ENCODE measurements around the gene ATG2B. TPM values are rescaled to one million over a fixed set of nuclear protein-coding genes. Genes with fewer than 3 reads are reported as not detected.

The ATG2B gene
- total and polyA plus RNA-seq, 2 donors (not counting 3 experiments of a cell fraction or from before 2014, with no cell fraction given), result 5.9 to 17.8 TPM

- dilution Hi-C loops (cut with MboI; ENCODE audit: extremely low pct_ligation_motif_present, low sequenced_read_pairs), result no loop called here
- Histone ChIP-seq H2AFZ (ENCODE audit: low read depth, low read length) (no peak overlapping the region), H3K79me2 (ENCODE audit: control insufficient read depth, insufficient read depth, low read length) (no peaks in the 10 kb centered on the region), H3K9me1 (replicated peaks; ENCODE audit: control insufficient read depth, extremely low read depth, insufficient read depth, low read length) (no peaks in the 10 kb centered on the region), H3K36me3 (ENCODE audit: control insufficient read depth in 2 of 2, extremely low read depth in 1 of 2, insufficient read depth in 2 of 2, low read length in 2 of 2) (peaks cover 3 to 8% of the 10 kb centered on the region in 2 experiments), H3K27ac (ENCODE audit: insufficient read depth, low read depth, low read length) (no peak overlapping the region), H3K4me3 (replicated peaks in 1 of 3; ENCODE audit: insufficient read depth in 1 of 3, low read depth in 1 of 3, low read length in 3 of 3) (no peak overlapping the region), H3K9me3 (replicated peaks; ENCODE audit: control insufficient read depth, insufficient read depth, low read length) (no peaks in the 10 kb centered on the region), H3K9ac (replicated peaks; ENCODE audit: extremely low read depth, insufficient read depth, low read length) (no peak overlapping the region), H4K20me1 (replicated peaks; ENCODE audit: control insufficient read depth, extremely low read depth, insufficient read depth, low read length) (no peaks in the 10 kb centered on the region), H3K27me3 (ENCODE audit: control insufficient read depth in 2 of 2, insufficient read depth in 2 of 2, low read length in 2 of 2) (no peaks in the 10 kb centered on the region), H3K4me2 (ENCODE audit: insufficient read depth, low read length) (no peak overlapping the region), H3K4me1 (ENCODE audit: control insufficient read depth, extremely low read depth, insufficient read depth, low read length) (no peaks in the 10 kb centered on the region)
- ChIA-PET CTCF (interaction anchor here (1.0 to 1.1 kb wide), 2 partner anchors 111 to 114 kb away, joined by 4 to 8 read pairs; no protein-coding TSS in a partner anchor), POLR2A (no interaction called here)
- no peak for FAIRE-seq
- DNase-seq (ENCODE audit: low read depth, low spot score), result no peak
- no TSS peak for BruUV-seq (replicated peaks)
- TF ChIP-seq GATA2 (IDR thresholded peaks at IDR 0.05; ENCODE audit: insufficient read depth, insufficient read length, low read depth, low read length) (no peak), POLR2A (IDR thresholded peaks at IDR 0.05; ENCODE audit: low read depth, low read length) (no peak), POLR2AphosphoS5 (IDR thresholded peaks at IDR 0.05; ENCODE audit: insufficient read depth, low read depth, low read length) (no peak), CTCF (IDR thresholded peaks at IDR 0.05; ENCODE audit: extremely low read depth in 1 of 2, insufficient read depth in 1 of 2, low read depth in 1 of 2, low read length in 2 of 2) (no peak), EZH2 (IDR thresholded peaks at IDR 0.05; ENCODE audit: borderline replicate concordance, low read depth, low read length, severe bottlenecking) (no peak), MYC (IDR thresholded peaks at IDR 0.05; ENCODE audit: low read depth, low read length) (no peak)
- intact Hi-C loops (cut with micrococcal nuclease), result no loop called here
These were observed 53.2 kb downstream of the ATG2B start for GRCh38 chr14:96309896-96310330.

Data from endothelial cell of umbilical vein (primary cell).